Fibroblast of villous mesenchyme (primary cell): ENCODE data around the gene FRMD4A. TPM values are rescaled to one million over a fixed set of nuclear protein-coding genes. Genes with fewer than 3 reads are reported as not detected.
"Not testable (repeated sequence)": the region's sequence is repeated elsewhere in the genome, so short reads cannot be mapped to it uniquely, and the experiment has no call there.

Experiments used
- DNase-seq: peaks from one replicate; pipeline ENCODE4 v3.0.0-alpha.2; 2010; ENCODE audit warnings: low read depth
- H3K4me3 ChIP-seq: 2 replicates; pipeline ENCODE4 v1.5.1; 2011; ENCODE audit warnings: low read depth, mild to moderate bottlenecking, low read length
- CTCF ChIP-seq: IDR thresholded peaks from 2 replicates; pipeline ENCODE4 v1.5.1; 2012; ENCODE audit warnings: low read depth, mild to moderate bottlenecking, low read length; ENCODE audit not compliant: insufficient read depth
- total RNA-seq: library from RNA; depleted of rRNA; stranded (reverse); fragments of >200 nt; gene quantifications from 2 replicates; pipeline ENCODE4 v1.2.3, GENCODE V29; 2012

FRMD4A gene
- total RNA-seq, 1 donor, result 40.2 TPM

- DNase-seq, result no peak
- no peak for TF ChIP-seq CTCF
- H3K4me3 ChIP-seq, result no peak overlapping the region
These were observed 283.3 kb downstream of the FRMD4A start for GRCh38 chr10:14047431-14047830.

GRCh38 chr10:14042051-14042450 lies 288.7 kb downstream of the FRMD4A start:
- DNase-seq, H3K4me3 ChIP-seq: not testable (repeated sequence)

- no peak overlapping the region for H3K4me3 ChIP-seq
- peak; percentile 52 for DNase-seq
These were observed 289.7 kb downstream of the FRMD4A start for GRCh38 chr10:14040787-14041631.

GRCh38 chr10:14039968-14040668 lies 290.6 kb downstream of the FRMD4A start:
- no peak overlapping the region for H3K4me3 ChIP-seq
- no peak for TF ChIP-seq CTCF
- peak; percentile 91 for DNase-seq

More at GRCh38 chr10:14040787-14041631, 289.7 kb downstream of the FRMD4A start:
- TF ChIP-seq CTCF, result no peak

GRCh38 chr10:14036233-14036632 lies 294.5 kb downstream of the FRMD4A start:
- DNase-seq, result no peak
- TF ChIP-seq CTCF, result no peak
- H3K4me3 ChIP-seq, result no peak overlapping the region

GRCh38 chr10:14035506-14035905 lies 295.2 kb downstream of the FRMD4A start:
- H3K4me3 ChIP-seq, result no peak overlapping the region
- DNase-seq, result no peak
- TF ChIP-seq CTCF, result no peak

GRCh38 chr10:14032406-14032998 lies 298.2 kb downstream of the FRMD4A start:
- TF ChIP-seq CTCF, result peak; percentile 84
- no peak for DNase-seq
- no peak overlapping the region for H3K4me3 ChIP-seq
